Activated naive CD8-positive, alpha-beta T cell (primary cell): ENCODE data around the gene SLC39A5.
A peak's percentile ranks its signal among the peaks of the same experiment; 100 is the strongest.

Source experiments
- H3K27ac Mint-ChIP-seq: one replicate; pipeline ENCODE4 v1.8.0; 2021; ENCODE audit warnings: mixed read lengths
- H3K27me3 Mint-ChIP-seq: one replicate; pipeline ENCODE4 v1.8.0; 2021; ENCODE audit warnings: mixed read lengths
- H3K36me3 Mint-ChIP-seq: one replicate; pipeline ENCODE4 v1.8.0; 2021; ENCODE audit warnings: mixed read lengths
- H3K4me1 Mint-ChIP-seq: one replicate; pipeline ENCODE4 v1.8.0; 2021; ENCODE audit warnings: low read depth, mixed read lengths
- H3K4me3 Mint-ChIP-seq: one replicate; pipeline ENCODE4 v1.8.0; 2021; ENCODE audit warnings: mild to moderate bottlenecking, mixed read lengths
- H3K9me3 Mint-ChIP-seq: one replicate; pipeline ENCODE4 v1.8.0; 2021; ENCODE audit warnings: low read depth, mixed read lengths

SLC39A5 gene

GRCh38 chr12:56202838-56203237, 27.0 kb upstream of the SLC39A5 start:
- no peak overlapping the region for H3K4me3 Mint-ChIP-seq
- no peaks in the 10 kb centered on the region for H3K36me3 Mint-ChIP-seq
- H3K27me3 Mint-ChIP-seq = no peaks in the 10 kb centered on the region
- no peaks in the 10 kb centered on the region for H3K4me1 Mint-ChIP-seq
- no peaks in the 10 kb centered on the region for H3K9me3 Mint-ChIP-seq
- H3K27ac Mint-ChIP-seq = no peak overlapping the region

- Mint-ChIP-seq H3K4me3 (no peak overlapping the region), H3K4me1 (no peaks in the 10 kb centered on the region), H3K27ac (peak overlapping the region; percentile 84), H3K36me3 (no peaks in the 10 kb centered on the region), H3K9me3 (no peaks in the 10 kb centered on the region), H3K27me3 (no peaks in the 10 kb centered on the region)
Observed at GRCh38 chr12:56204275-56204674, 25.6 kb upstream of the SLC39A5 start.

GRCh38 chr12:56205445-56205844, 24.4 kb upstream of the SLC39A5 start:
- H3K27me3 Mint-ChIP-seq = no peaks in the 10 kb centered on the region
- H3K27ac Mint-ChIP-seq = no peak overlapping the region
- no peaks in the 10 kb centered on the region for H3K4me1 Mint-ChIP-seq
- H3K9me3 Mint-ChIP-seq = no peaks in the 10 kb centered on the region
- H3K4me3 Mint-ChIP-seq = no peak overlapping the region
- no peaks in the 10 kb centered on the region for H3K36me3 Mint-ChIP-seq

DNA sequence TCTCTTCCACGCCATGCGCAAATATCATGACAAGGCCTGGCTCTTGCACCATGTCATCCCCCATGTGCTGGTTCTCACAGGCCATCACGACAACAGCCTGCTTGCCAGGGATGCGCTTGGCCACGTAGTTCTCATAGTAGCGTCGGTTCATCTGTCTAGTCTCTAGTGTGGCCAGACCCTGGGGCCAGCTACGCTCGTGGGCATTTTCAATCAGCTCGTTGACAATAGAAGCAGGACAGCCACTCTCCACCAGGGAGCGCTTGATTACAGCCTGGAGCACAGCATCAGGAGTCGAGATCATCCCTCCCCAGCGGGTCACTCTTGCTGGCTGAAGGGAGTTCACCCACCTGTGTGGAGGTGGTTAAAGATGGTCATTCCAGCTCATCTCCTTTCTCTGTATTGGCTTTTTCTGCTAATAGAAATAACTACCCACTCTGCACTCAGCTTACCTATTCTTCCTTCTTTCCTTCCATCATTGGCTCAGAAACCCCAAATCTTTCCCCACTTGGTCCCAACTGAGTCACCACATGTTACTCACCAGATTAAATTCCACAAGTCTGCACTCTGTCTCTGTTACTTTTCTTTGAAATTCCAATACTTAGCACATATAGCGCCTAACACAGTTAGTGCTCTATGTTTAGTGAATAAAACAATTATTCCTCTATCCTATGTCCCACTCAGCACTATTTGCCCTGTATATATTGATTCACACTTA, 23.2 kb upstream of the SLC39A5 start:
- H3K36me3 Mint-ChIP-seq = peaks cover 3% of the 10 kb centered on the region
- H3K4me1 Mint-ChIP-seq = no peaks in the 10 kb centered on the region
- H3K4me3 Mint-ChIP-seq = no peak overlapping the region
- no peaks in the 10 kb centered on the region for H3K27me3 Mint-ChIP-seq
- no peak overlapping the region for H3K27ac Mint-ChIP-seq
- H3K9me3 Mint-ChIP-seq = no peaks in the 10 kb centered on the region

GRCh38 chr12:56208006-56208405, 21.8 kb upstream of the SLC39A5 start:
- no peak overlapping the region for H3K27ac Mint-ChIP-seq

DNA sequence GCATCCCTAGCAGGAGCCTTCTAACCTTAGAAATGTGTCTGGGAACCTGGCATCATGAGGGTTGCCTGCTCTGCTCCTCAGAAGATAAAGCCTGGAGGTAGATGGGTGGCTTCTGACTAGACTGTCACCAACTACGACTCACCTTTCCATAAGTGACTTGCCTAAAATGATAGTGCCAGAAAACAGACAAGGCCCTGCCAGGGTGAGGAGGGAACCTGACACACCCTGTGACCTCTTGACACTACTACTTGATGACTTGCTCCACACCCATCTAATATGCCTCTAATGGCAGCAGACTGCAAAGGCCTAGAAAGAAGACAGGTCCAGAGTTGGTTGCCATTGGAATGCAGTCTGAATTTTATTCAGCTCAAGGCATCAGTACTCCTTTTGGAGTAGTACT, 17.5 kb upstream of the SLC39A5 start:
- peaks cover 8% of the 10 kb centered on the region for H3K4me1 Mint-ChIP-seq
- H3K36me3 Mint-ChIP-seq = peaks cover 5% of the 10 kb centered on the region
- H3K4me3 Mint-ChIP-seq = no peak overlapping the region
- no peaks in the 10 kb centered on the region for H3K27me3 Mint-ChIP-seq
- H3K9me3 Mint-ChIP-seq = no peaks in the 10 kb centered on the region
- H3K27ac Mint-ChIP-seq = no peak overlapping the region

More at GRCh38 chr12:56208006-56208405, 21.8 kb upstream of the SLC39A5 start:
- H3K4me3 Mint-ChIP-seq = no peak overlapping the region
- H3K9me3 Mint-ChIP-seq = no peaks in the 10 kb centered on the region
- H3K27me3 Mint-ChIP-seq = no peaks in the 10 kb centered on the region
- H3K36me3 Mint-ChIP-seq = peaks cover 3% of the 10 kb centered on the region
- no peaks in the 10 kb centered on the region for H3K4me1 Mint-ChIP-seq

- Mint-ChIP-seq H3K9me3 (no peaks in the 10 kb centered on the region), H3K4me1 (peaks cover 8% of the 10 kb centered on the region), H3K27ac (no peak overlapping the region), H3K27me3 (no peaks in the 10 kb centered on the region), H3K36me3 (peaks cover 5% of the 10 kb centered on the region), H3K4me3 (no peak overlapping the region)
Observed at GRCh38 chr12:56213878-56214277, 16.0 kb upstream of the SLC39A5 start.

- H3K27me3 Mint-ChIP-seq = no peaks in the 10 kb centered on the region
- peak overlapping the region; percentile 61 for H3K27ac Mint-ChIP-seq
- peaks cover 20% of the 10 kb centered on the region for H3K4me1 Mint-ChIP-seq
- H3K9me3 Mint-ChIP-seq = no peaks in the 10 kb centered on the region
- no peak overlapping the region for H3K4me3 Mint-ChIP-seq
- peaks cover 2% of the 10 kb centered on the region for H3K36me3 Mint-ChIP-seq
Observed at GRCh38 chr12:56216461-56216860, 13.4 kb upstream of the SLC39A5 start.

DNA sequence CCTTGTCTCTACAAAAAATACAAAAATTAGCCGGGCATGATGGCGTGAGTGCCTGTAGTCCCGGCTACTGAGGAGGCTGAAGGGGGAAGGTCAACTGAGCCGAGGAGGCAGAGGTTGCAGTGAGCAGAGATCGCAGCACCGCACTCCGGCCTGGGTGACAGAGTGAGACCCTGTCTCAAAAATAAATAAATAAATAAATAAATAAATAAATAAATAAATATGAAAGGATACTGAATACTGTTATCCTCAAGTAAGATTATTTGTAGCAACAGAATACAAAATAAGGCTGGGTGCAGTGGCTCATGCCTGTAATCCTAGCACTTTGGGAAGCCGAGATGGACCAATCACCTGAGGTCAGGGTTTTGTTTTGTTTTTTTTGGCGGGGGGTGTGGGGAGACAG, 10.0 kb upstream of the SLC39A5 start:
- Mint-ChIP-seq H3K4me1 (peaks cover 45% of the 10 kb centered on the region), H3K36me3 (peaks cover 2% of the 10 kb centered on the region), H3K9me3 (no peaks in the 10 kb centered on the region), H3K27me3 (no peaks in the 10 kb centered on the region), H3K27ac (no peak overlapping the region), H3K4me3 (peak overlapping the region; percentile 54)

- H3K4me1 Mint-ChIP-seq = peaks cover 50% of the 10 kb centered on the region
- H3K27ac Mint-ChIP-seq = peak overlapping the region; percentile 97
- H3K27me3 Mint-ChIP-seq = no peaks in the 10 kb centered on the region
- H3K4me3 Mint-ChIP-seq = peak overlapping the region; percentile 97
- H3K9me3 Mint-ChIP-seq = no peaks in the 10 kb centered on the region
- no peaks in the 10 kb centered on the region for H3K36me3 Mint-ChIP-seq
Observed at GRCh38 chr12:56220611-56221231, 9.1 kb upstream of the SLC39A5 start.

DNA sequence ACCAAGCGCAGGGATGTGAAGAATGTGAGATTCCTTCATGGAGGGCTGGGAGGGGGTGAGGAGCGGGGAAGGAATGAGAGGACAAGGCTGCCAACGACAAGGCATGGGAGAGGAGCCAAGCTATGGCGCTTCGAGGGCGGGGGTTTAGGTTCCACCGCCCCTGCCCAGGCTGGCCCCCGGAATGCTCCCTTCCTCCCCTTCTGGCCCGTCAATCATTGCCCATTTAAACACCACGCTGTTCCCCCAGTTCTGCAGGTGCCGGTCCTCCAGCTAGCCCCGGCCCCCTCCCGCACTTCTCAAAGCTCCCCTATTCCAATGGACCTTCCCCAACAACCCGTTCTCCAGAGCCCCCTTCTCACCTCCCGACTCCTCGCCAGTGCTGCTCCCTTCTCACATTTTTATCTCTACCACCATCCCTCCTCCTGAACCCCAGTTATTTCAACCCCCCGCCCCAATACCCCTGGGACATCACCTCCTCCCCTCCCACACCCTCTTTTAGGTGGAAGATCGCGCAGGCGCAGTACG, 8.6 kb upstream of the SLC39A5 start:
- Mint-ChIP-seq H3K27ac (peak overlapping the region; percentile 97), H3K4me1 (peaks cover 48% of the 10 kb centered on the region), H3K9me3 (no peaks in the 10 kb centered on the region), H3K4me3 (peak overlapping the region; percentile 97), H3K27me3 (no peaks in the 10 kb centered on the region), H3K36me3 (no peaks in the 10 kb centered on the region)

GRCh38 chr12:56221757-56222530, 7.9 kb upstream of the SLC39A5 start, which contains the start of gene RNF41:
TSS of gene RNF41 (minus strand) at chr12:56221922. CDS start at chr12:56214047, 7,875 bp downstream.
- Mint-ChIP-seq H3K27ac (peak within 1 kb of the TSS; percentile 97), H3K4me3 (peak within 1 kb of the TSS; percentile 97), H3K27me3 (no peaks in the 10 kb centered on the region), H3K9me3 (no peaks in the 10 kb centered on the region), H3K36me3 (no peaks in the 10 kb centered on the region), H3K4me1 (peaks cover 46% of the 10 kb centered on the region)

DNA sequence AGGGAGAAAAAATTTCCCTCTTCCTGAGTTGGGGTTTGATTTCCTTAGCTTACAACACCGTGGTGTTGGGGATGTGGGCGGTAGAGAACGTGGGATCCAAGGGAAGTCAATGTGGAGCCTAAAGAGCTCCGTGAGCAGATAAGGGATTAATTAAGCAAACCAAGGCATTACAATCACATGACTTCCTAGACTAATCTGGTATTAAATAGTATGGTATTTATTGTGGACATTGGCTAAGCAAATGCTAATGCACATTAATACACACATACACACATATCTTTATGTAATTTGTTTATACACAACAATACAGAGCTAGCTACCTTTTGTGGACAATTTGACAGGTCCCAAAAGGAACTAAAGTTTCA, 7.3 kb upstream of the SLC39A5 start:
- Mint-ChIP-seq H3K9me3 (no peaks in the 10 kb centered on the region), H3K4me3 (peak overlapping the region; percentile 97), H3K36me3 (peaks cover 2% of the 10 kb centered on the region), H3K4me1 (peaks cover 46% of the 10 kb centered on the region), H3K27ac (peak overlapping the region; percentile 97), H3K27me3 (no peaks in the 10 kb centered on the region)

GRCh38 chr12:56223571-56224101, 6.2 kb upstream of the SLC39A5 start:
- Mint-ChIP-seq H3K9me3 (no peaks in the 10 kb centered on the region), H3K27me3 (no peaks in the 10 kb centered on the region), H3K36me3 (peaks cover 2% of the 10 kb centered on the region), H3K4me1 (peaks cover 46% of the 10 kb centered on the region), H3K4me3 (peak overlapping the region; percentile 90), H3K27ac (peak overlapping the region; percentile 93)
